Heart left ventricle (tissue), 16 donors: ENCODE measurements around the gene MLIP. TPM values are rescaled to one million over a fixed set of nuclear protein-coding genes. Genes with fewer than 3 reads are reported as not detected.

Source experiments
- ATAC-seq, 4 donors: fragments of 200-7000 bp; cut with Tn5 transposase; one replicate each; pipeline ENCODE4 v1.9.1; 2020 to 2022; ENCODE audit warnings: moderate library complexity in 4 of 4, mild to moderate bottlenecking in 3 of 4, moderate number of reproducible peaks in 1 of 4
- DNase-seq, 5 donors: peaks; one replicate each; pipeline ENCODE4 v3.0.0-alpha.2; 2020
- H3K27ac ChIP-seq, 12 donors: fragments of 200-600 bp; sonication (generic) in 4 of 12; one replicate each; pipeline versions ENCODE4 v1.5.0 to v1.8.0; 2016 to 2022; ENCODE audit warnings: mild to moderate bottlenecking in 2 of 12
- H3K27me3 ChIP-seq, 9 donors: fragments of 200-600 bp; sonication (generic) in 2 of 9; one replicate each; pipeline versions ENCODE4 v1.5.1 to v1.8.0; 2016 to 2022; ENCODE audit warnings: mild to moderate bottlenecking in 3 of 9
- H3K36me3 ChIP-seq, 9 donors: fragments of 200-600 bp; sonication (generic) in 2 of 9; one replicate each; pipeline versions ENCODE4 v1.5.0 to v1.8.0; 2018 to 2022; ENCODE audit warnings: mild to moderate bottlenecking in 2 of 9
- H3K4me1 ChIP-seq, 12 donors: fragments of 200-600 bp; sonication (generic) in 4 of 12; one replicate each; pipeline versions ENCODE4 v1.5.0 to v1.8.0; 2016 to 2022; ENCODE audit warnings: mild to moderate bottlenecking in 3 of 12
- H3K4me3 ChIP-seq, 12 donors: fragments of 200-600 bp; sonication (generic) in 4 of 12; one replicate each; pipeline versions ENCODE4 v1.5.0 to v1.8.0; 2017 to 2022; ENCODE audit warnings: mild to moderate bottlenecking in 9 of 12, moderate library complexity in 4 of 12
- H3K9me3 ChIP-seq, 12 donors: fragments of 200-600 bp; sonication (generic) in 4 of 12; one replicate each; pipeline versions ENCODE4 v1.5.0 to v1.8.0; 2016 to 2022; ENCODE audit warnings: mild to moderate bottlenecking in 1 of 12
- CTCF ChIP-seq, 12 donors: fragments of 200-600 bp; sonication (generic) in 4 of 12; IDR thresholded peaks; one replicate each; pipeline versions ENCODE4 v1.5.0 to v1.8.0; 2018 to 2022; ENCODE audit warnings: antibody characterized with exemption in 12 of 12, mild to moderate bottlenecking in 5 of 12
- POLR2A ChIP-seq, 2 donors: fragments of 450-650 bp; IDR thresholded peaks; one replicate each; pipeline ENCODE4 v1.6.1; 2017; ENCODE audit warnings: antibody characterized with exemption in 2 of 2, mild to moderate bottlenecking in 2 of 2, moderate library complexity in 2 of 2
- WGBS, 4 donors: extraction: QIAGEN DNeasy Blood & Tissue Kit in 2 of 4; methylation state at CpG; one replicate each; pipeline versions ENCODE4 v1.1.5 to v1.1.7; 2013 to 2018; 5-methylcytosine and 5-hydroxymethylcytosine counted together
- intact Hi-C, 10 donors: fragments of 100-400 bp; cut with DNase I; formaldehyde crosslinking; loops; one replicate each; pipeline versions ENCODE4 v1.11.1 to v1.14.2; 2022
- polyA plus RNA-seq, 2 donors: library from polyadenylated mRNA; stranded (reverse); fragments of 200-250 nt; gene quantifications; one replicate each; pipeline ENCODE4 v1.2.3, GENCODE V29; 2013
- total RNA-seq, 9 donors: library from RNA; depleted of rRNA in 2 of 9; stranded (reverse); fragments of >200 nt in 2 of 9; fragmentation: NEBNext Ultra II Directional in 3 of 9; extraction: Animal tissue kit (Norgen Biotek cat#: 25700) in 3 of 9; gene quantifications; one replicate each; pipeline versions ENCODE4 v1.1.0 to v1.2.4, GENCODE V29; 2016 to 2023
- donor health status: ischemic (EF 13 %, LVEDD 7.1; RV severe dilation, severe dysfunction).
- donor health status: healthy with polysubstance abuse.
- donor health status: DM: no; HTN: yes; CAD: no.
- donor health status: DM: no; HTN: no; CAD: no.
- donor health status: ischemic (EF 25% LVEDD 6.9; RV normal size, moderate dysfunction).
- donor health status: ischemic (EF 25% LVEDD 5.7; RV mildly dilated, moderate dysfunction).
- donor health status: healthy.
- donor health status: DM: yes; HTN: yes; CAD: no.
- donor health status: ischemic (EF 35%, LVEDD 5.7; RV mildly dilated, moderate dysfunction).
- donor health status: nonischemic (EF 11% LVEDD 7.7; RV severe dilation, severe dysfunction).
- donor health status: DM: yes; HTN: yes; CAD: no.
- donor health status: PGD.
- donor health status: ischemic (EF 29% LVEDD 5.4; RV normal size, mild dysfunction).
- donor health status: nonischemic (EF 23%, LVEDD 6.1; RV moderate dilation, normal function).

The MLIP gene
- total and polyA plus RNA-seq, 11 donors: 130 to 522 (median 360) TPM

GRCh38 chr6:54157405-54157804, 46.2 kb downstream of the MLIP start:
- ATAC-seq (peak in 3 of 4 donors; percentile 48 to 68 (median 66)), DNase-seq (no peak)

GRCh38 chr6:54173089-54173488, 61.8 kb downstream of the MLIP start:
- no peaks in the 10 kb centered on the region for H3K27me3 ChIP-seq
- TF ChIP-seq POLR2A (IDR thresholded peaks at IDR 0.05): no peak
- no peak for TF ChIP-seq CTCF (IDR thresholded peaks at IDR 0.05)
- H3K36me3 ChIP-seq: peaks cover 0 to 34% (median 0%) of the 10 kb centered on the region in 9 donors
- no peak overlapping the region for H3K27ac ChIP-seq
- H3K9me3 ChIP-seq: peaks cover 0 to 11% (median 0%) of the 10 kb centered on the region in 12 donors
- ATAC-seq (no peak), DNase-seq (no peak)
- peaks cover 0 to 6% (median 0%) of the 10 kb centered on the region in 12 donors for H3K4me1 ChIP-seq
- H3K4me3 ChIP-seq: no peak overlapping the region
- intact Hi-C loops: no loop called here

More at GRCh38 chr6:54157405-54157804, 46.2 kb downstream of the MLIP start:
- TF ChIP-seq POLR2A (IDR thresholded peaks at IDR 0.05): no peak
- no peak for TF ChIP-seq CTCF (IDR thresholded peaks at IDR 0.05)
- Histone ChIP-seq H3K9me3 (no peaks in the 10 kb centered on the region), H3K27me3 (no peaks in the 10 kb centered on the region), H3K27ac (no peak overlapping the region), H3K36me3 (peaks cover 0 to 8% (median 0%) of the 10 kb centered on the region in 9 donors), H3K4me3 (no peak overlapping the region), H3K4me1 (peaks cover 0 to 10% (median 0%) of the 10 kb centered on the region in 12 donors)
- intact Hi-C loops: no loop called here

GRCh38 chr6:54179152-54179551, 67.9 kb downstream of the MLIP start:
- no peak overlapping the region for H3K27ac ChIP-seq
- no peak for ATAC-seq
- H3K9me3 ChIP-seq: peaks cover 0 to 11% (median 0%) of the 10 kb centered on the region in 12 donors
- no peak overlapping the region for H3K4me3 ChIP-seq
- H3K4me1 ChIP-seq: peaks cover 0 to 10% (median 0%) of the 10 kb centered on the region in 12 donors
- DNase-seq: no peak
- no peaks in the 10 kb centered on the region for H3K27me3 ChIP-seq
- WGBS, 4 donors: 0 to 47% (median 2%) methylated on average over 1 of the region's 1 CpG
- intact Hi-C loops: no loop called here
- H3K36me3 ChIP-seq: peaks cover 0 to 11% (median 0%) of the 10 kb centered on the region in 9 donors
- TF ChIP-seq POLR2A (IDR thresholded peaks at IDR 0.05) (no peak), CTCF (IDR thresholded peaks at IDR 0.05) (no peak)

- Histone ChIP-seq H3K27ac (no peak overlapping the region), H3K27me3 (no peaks in the 10 kb centered on the region), H3K4me1 (peaks cover 0 to 10% (median 0%) of the 10 kb centered on the region in 12 donors), H3K4me3 (no peak overlapping the region), H3K36me3 (peaks cover 0 to 18% (median 0%) of the 10 kb centered on the region in 9 donors), H3K9me3 (no peaks in the 10 kb centered on the region)
- no peak for TF ChIP-seq POLR2A (IDR thresholded peaks at IDR 0.05)
- TF ChIP-seq CTCF (IDR thresholded peaks at IDR 0.05): no peak
- DNase-seq (no peak), ATAC-seq (no peak)
- intact Hi-C loops: no loop called here
- WGBS, 4 donors: 87 to 93% (median 89%) methylated on average over 7 of the region's 7 CpGs
These were observed 72.4 kb downstream of the MLIP start for GRCh38 chr6:54183616-54184015.
